DMS79 (cell line): Measurements from ENCODE around the gene REELD1.

Experiments
- DNase-seq: peaks from one replicate; lab custom pipeline; 2025; lab: John Stamatoyannopoulos, UW

REELD1 gene

GRCh38 chr4:146267826-146268225, 53.5 kb downstream of the REELD1 start:
- no peak for DNase-seq

DNA sequence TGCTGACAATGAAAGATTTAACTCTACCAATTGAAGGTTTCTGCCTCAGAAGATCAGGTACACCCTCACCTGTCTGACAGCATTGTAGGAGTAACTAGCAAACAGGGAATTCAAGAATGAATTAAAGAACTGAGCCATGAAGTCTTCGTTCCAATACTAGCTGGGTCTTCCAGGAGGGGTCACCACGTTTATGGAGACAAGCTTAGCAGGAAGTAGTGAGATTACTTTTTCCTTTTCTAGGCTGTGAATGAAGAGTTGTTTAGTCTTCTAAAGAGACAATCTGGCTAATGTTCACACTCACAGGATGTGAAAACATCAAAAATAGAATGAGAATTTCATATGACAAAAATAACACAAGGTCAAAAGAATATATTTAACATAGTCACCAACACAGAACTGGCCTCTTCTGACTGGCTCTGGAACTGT, 54.9 kb downstream of the REELD1 start:
- DNase-seq = no peak

- no peak for DNase-seq
Measured at GRCh38 chr4:146271466-146271865, 57.1 kb downstream of the REELD1 start.

- no peak for DNase-seq
Measured at GRCh38 chr4:146273204-146273901, 59.0 kb downstream of the REELD1 start.

DNA sequence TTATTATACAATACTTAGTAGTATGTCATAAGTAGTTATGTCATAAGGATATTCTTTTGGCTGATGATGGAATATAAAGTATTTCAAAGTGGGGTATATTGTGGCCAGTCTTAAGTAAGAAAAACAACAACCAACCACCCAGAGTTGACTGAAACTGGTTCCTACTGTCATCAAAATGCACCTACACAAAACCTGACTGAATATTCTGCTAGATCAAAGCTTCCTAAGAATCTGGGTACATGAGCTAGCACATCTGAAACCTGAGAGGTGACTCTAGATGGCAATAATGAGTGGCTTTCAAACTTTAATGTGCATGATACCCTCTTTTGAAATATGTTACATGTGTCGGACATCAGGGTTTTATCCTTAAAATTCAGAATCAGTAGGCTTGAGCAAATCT, 60.4 kb downstream of the REELD1 start:
- DNase-seq = no peak

DNA sequence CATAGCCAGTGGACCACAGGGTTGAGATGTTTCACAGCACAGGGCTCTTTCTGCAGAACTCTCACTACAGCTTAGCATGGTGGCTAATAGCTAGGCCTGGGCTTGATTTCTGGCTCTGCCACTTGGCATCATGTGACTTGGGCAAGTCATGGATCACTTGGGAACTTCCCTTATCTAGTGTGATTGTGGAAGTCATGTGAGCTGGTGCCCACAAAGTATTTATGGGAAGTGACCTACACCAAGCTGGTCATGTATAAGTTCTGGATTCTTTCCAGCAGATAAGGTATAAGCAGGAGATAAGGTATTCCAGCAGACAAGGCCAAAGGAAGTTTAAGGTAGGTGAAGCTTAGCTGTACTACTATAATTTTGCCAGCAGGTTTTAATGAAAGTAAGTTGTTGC, 61.0 kb downstream of the REELD1 start:
- DNase-seq = no peak

- DNase-seq = no peak
Measured at GRCh38 chr4:146278986-146279385, 64.6 kb downstream of the REELD1 start.
